ENCODE data around the gene RRP12.

Gene RRP12

DNA sequence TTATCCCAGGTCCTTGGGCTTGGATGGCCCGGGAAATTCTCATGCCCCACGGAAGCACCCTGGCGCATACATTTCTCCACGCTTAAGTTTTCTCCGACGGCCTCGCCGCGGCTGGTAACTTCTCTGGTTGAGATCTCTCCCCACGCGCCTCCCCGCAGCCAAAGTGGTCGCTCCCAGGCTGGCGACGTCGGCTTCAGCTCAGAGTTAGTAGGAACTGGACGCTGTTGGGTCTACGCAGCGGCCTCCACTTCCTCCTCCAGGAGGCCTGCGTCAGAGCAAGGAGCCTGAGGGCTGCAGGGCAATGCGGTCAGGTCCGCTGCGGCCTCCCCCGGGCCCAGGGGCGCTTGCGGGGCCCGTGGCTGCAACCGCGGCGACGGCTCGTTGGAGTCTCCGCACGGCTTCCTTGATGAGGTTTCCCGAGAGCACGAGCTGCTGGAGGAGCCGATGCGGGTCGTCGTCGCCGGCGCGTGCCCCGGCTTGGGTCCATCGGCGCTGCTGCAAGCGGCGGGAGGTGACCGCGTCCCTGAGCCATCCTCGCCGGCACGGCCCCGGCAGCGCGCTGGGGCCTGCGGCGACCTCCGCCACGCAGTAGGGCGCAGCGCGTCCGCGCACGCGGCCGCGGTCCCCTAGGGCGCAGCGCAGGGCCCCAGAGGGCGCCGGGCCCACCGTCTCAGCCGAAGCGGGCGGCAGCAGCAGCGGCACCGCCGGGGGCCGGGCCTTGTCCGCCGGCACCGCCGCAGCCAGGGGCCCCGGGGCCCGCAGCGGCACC lies 67.4 kb downstream of the RRP12 start:
- peaks cover 25% of the 10 kb centered on the region for H3K4me1 ChIP-seq (ENCODE audit: insufficient read depth, low read length)
- WGBS: under 1% methylated on average over 89 of the region's 89 CpGs
- H3K4me3 ChIP-seq (ENCODE audit: low read length): peak overlapping the region; percentile 82
- H3K9ac ChIP-seq (ENCODE audit: low read depth, low read length): peak overlapping the region; percentile 94
- no peaks in the 10 kb centered on the region for H3K9me3 ChIP-seq (ENCODE audit: insufficient read depth, low read depth, low read length)
- peak overlapping the region; percentile 98 for H3K27ac ChIP-seq (ENCODE audit: low read depth, low read length)
- H3K36me3 ChIP-seq (ENCODE audit: insufficient read depth, low read length): peaks cover 17% of the 10 kb centered on the region
- peaks cover 6% of the 10 kb centered on the region; the same call in 1 of the 2 replicates for H3K27me3 ChIP-seq (ENCODE audit: insufficient read depth, low read length)

DNA sequence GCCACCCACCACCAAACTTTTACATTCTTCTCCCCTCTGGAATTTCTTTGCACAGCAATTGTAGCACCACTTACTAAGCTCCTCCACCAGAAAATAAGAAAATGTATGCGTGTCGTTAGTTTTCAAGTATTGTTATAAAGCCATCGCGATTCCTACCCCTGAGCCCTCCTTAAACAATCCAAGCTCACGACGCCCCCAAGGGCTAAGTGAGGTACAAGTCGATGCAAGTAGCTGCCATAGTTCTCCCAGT lies 67.9 kb downstream of the RRP12 start:
- 0% methylated on average over 5 of the region's 7 CpGs for WGBS
- Histone ChIP-seq H3K9me3 (ENCODE audit: insufficient read depth, low read depth, low read length) (no peaks in the 10 kb centered on the region), H3K36me3 (ENCODE audit: insufficient read depth, low read length) (peaks cover 21% of the 10 kb centered on the region), H3K27me3 (ENCODE audit: insufficient read depth, low read length) (peaks cover 6% of the 10 kb centered on the region; the same call in 1 of the 2 replicates), H3K4me1 (ENCODE audit: insufficient read depth, low read length) (peaks cover 26% of the 10 kb centered on the region), H3K27ac (ENCODE audit: low read depth, low read length) (peak overlapping the region; percentile 5), H3K9ac (ENCODE audit: low read depth, low read length) (peak overlapping the region; percentile 94), H3K4me3 (ENCODE audit: low read length) (peak overlapping the region; percentile 82)

DNA sequence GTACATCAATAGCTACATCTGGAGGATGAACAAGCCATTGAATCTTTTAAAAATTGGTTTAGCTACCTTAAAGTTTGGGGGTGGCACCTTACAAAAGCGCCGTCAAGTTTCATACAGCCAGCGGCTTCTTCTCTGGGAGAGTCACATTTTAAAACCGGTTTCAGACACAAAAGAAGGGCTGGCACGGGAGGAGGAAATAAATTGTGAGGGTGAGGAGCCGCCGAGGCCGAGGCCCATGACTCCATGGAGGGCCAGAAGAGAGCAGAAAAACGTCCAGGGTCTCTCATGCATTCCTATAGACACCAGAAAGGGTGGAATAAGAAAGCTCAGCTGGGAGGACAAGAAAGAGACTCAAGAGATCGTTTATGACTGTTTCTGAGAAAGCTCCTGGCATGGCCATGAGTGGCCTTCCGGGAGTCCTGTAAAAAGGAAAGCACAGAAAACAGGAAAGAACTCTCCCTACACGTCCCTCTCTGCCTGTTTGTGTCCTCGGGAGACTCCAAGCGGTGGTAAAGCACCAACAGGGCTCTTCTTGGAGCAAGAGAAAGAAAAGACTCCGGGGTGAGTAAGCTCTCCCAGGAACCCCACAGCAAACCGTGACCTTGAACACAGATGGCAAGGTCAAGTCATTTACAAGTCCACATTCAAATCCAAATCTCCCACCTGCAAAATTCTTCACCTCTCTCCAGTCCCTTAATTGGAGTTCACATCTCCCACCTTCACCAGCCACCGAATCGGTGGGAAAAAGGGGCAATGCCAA lies 68.4 kb downstream of the RRP12 start:
- Histone ChIP-seq H3K4me1 (ENCODE audit: insufficient read depth, low read length) (peaks cover 21% of the 10 kb centered on the region), H3K27me3 (ENCODE audit: insufficient read depth, low read length) (peaks cover 6% of the 10 kb centered on the region; the same call in 1 of the 2 replicates), H3K9me3 (ENCODE audit: insufficient read depth, low read depth, low read length) (no peaks in the 10 kb centered on the region), H3K9ac (ENCODE audit: low read depth, low read length) (peak overlapping the region; percentile 94), H3K36me3 (ENCODE audit: insufficient read depth, low read length) (peaks cover 21% of the 10 kb centered on the region), H3K27ac (ENCODE audit: low read depth, low read length) (peak overlapping the region; percentile 5), H3K4me3 (ENCODE audit: low read length) (peak overlapping the region; percentile 82)
- 3% methylated on average over 18 of the region's 18 CpGs for WGBS

DNA sequence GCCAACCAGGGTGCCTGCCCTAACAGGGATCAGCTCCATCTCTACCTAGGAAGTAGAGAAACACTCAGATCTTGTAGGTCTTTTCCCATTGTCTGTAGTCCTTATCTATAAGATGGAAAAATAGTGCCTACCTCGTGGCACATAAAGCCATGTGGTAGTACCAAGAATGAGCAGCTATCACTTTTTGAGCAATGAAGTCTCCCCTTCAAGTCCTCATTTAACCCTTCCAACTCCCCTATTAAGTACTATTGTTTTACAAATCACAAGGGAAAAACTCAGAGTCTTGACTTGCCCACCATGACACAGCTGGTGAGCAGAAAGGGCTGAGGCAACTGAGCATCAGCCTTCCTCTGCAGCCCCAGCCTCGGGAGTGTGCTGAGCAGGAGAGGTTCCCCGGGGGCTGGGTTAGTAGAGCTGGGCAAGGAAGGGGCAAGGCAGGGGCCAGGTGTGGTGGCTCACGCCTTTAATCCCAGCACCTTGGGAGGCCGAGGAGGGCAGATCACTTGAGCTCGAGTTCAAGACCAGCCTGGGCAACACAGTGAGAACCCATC lies 69.9 kb downstream of the RRP12 start:
- peak overlapping the region; percentile 82 for H3K4me3 ChIP-seq (ENCODE audit: low read length)
- peaks cover 6% of the 10 kb centered on the region; the same call in 1 of the 2 replicates for H3K27me3 ChIP-seq (ENCODE audit: insufficient read depth, low read length)
- no peak overlapping the region; the same call in 1 of the 2 replicates for H3K9ac ChIP-seq (ENCODE audit: low read depth, low read length)
- H3K27ac ChIP-seq (ENCODE audit: low read depth, low read length): no peak overlapping the region
- H3K9me3 ChIP-seq (ENCODE audit: insufficient read depth, low read depth, low read length): no peaks in the 10 kb centered on the region
- peaks cover 10% of the 10 kb centered on the region for H3K4me1 ChIP-seq (ENCODE audit: insufficient read depth, low read length)
- peaks cover 21% of the 10 kb centered on the region for H3K36me3 ChIP-seq (ENCODE audit: insufficient read depth, low read length)
- 59% methylated on average over 6 of the region's 6 CpGs for WGBS

DNA sequence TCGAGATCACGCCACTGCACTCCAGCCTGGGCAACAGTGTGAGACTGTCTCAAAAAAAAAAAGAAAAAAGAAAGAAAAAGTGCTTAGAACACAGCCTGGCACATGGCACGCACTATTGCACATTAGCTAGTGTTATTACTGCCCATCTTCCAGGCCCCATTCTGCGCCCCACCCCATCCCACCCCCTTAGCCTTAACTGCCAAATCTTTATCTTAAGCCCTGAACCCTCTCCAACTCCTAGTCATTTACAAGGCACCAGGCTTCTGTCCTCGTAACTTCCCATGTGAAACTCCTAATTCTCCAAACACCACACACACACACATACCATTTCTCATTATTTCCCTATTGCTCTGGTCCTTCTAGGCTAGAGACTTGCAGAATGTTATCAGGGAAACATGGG lies 71.4 kb downstream of the RRP12 start:
- Histone ChIP-seq H3K27me3 (ENCODE audit: insufficient read depth, low read length) (peaks cover 6% of the 10 kb centered on the region; the same call in 1 of the 2 replicates), H3K27ac (ENCODE audit: low read depth, low read length) (no peak overlapping the region), H3K36me3 (ENCODE audit: insufficient read depth, low read length) (peaks cover 21% of the 10 kb centered on the region), H3K4me3 (ENCODE audit: low read length) (no peak overlapping the region), H3K9me3 (ENCODE audit: insufficient read depth, low read depth, low read length) (no peaks in the 10 kb centered on the region), H3K4me1 (ENCODE audit: insufficient read depth, low read length) (peaks cover 11% of the 10 kb centered on the region), H3K9ac (ENCODE audit: low read depth, low read length) (no peak overlapping the region)
- WGBS: 94% methylated on average over 5 of the region's 5 CpGs

DNA sequence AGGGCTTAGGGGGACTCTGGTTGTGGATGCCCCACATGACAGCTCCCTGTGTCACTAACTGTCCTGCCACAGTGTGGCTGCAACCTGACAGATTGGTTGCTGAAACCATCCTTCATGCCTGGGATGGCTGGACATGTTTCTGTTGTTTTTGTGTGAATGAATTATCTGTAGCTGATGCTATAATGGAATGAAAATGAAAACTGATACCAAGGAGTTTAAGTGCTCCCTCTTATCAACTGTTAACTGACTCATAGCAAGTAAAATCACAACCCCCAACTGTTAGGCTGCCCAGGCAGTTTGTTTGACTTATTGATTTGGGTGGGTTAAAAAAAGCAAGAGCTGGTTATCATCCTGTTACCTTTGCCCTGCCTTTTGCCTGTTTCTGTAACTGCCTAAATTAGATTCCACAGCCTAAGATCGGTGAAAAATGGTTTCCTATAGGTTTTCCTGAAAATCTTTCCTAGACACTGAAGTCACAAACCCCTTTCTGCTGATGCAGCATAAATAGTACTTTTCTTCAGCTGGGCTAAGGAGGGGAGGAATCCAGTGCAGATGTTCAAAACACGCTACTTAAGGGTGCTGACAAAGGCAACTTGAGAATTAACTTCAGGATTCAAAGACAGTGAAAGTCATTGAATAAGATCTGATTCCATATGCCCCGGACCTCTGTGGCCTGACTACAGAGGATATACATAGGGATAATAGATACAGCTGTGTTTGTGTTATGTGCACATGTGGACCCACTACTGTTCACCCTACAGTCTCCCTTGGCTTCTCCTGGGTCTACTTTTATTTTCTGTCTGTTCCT lies 72.3 kb downstream of the RRP12 start:
- peaks cover 21% of the 10 kb centered on the region for H3K36me3 ChIP-seq (ENCODE audit: insufficient read depth, low read length)
- peaks cover 6% of the 10 kb centered on the region; the same call in 1 of the 2 replicates for H3K27me3 ChIP-seq (ENCODE audit: insufficient read depth, low read length)
- 99% methylated on average over 3 of the region's 3 CpGs for WGBS
- no peak overlapping the region for H3K27ac ChIP-seq (ENCODE audit: low read depth, low read length)
- no peak overlapping the region for H3K4me3 ChIP-seq (ENCODE audit: low read length)
- H3K9ac ChIP-seq (ENCODE audit: low read depth, low read length): no peak overlapping the region
- H3K4me1 ChIP-seq (ENCODE audit: insufficient read depth, low read length): peaks cover 11% of the 10 kb centered on the region
- H3K9me3 ChIP-seq (ENCODE audit: insufficient read depth, low read depth, low read length): no peaks in the 10 kb centered on the region

DNA sequence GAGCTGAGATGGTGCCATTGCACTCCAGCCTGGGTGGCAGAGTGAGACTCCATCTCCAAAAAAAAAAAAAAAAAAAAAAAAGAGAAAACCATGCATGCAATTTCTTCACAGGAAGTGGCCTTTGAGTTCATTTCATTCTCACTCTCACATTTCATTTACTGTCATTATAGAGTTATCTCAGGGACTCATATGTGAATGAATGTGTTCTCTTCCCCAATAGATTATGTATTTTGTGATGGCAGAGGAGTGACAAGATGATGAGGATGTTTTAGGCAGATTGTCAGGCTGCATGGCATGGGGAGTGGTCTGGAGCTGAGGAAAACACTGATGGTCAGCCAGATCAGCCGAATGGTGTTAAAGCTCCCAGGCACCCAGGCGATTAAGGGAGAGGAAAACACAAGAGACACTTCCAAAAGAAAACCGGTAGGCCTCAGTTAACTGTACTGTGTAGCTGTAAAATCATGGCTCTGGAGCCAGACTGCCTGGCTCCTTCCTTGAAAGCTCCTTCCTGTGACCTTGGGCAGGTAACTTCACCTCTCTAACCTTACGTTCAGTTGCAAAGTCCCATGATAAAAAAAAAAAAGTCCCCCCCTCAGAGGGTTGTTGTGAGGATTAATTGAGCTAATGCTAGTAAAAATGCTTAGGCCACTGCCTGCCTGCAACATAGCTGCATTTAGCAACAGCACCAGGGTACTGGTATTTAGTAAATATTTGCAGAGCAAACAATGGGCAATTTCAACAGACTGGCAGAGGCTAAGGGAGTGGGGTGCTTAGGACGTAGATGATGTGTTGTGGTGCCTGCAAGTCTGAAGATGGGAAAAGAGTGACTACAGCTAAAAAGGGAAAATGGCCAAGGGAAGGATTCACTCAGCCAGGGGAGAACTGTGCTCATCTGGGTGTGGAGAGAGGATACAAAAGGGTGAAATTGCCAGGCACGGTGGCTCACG lies 73.5 kb downstream of the RRP12 start:
- Histone ChIP-seq H3K27me3 (ENCODE audit: insufficient read depth, low read length) (no peaks in the 10 kb centered on the region), H3K36me3 (ENCODE audit: insufficient read depth, low read length) (peaks cover 21% of the 10 kb centered on the region), H3K9me3 (ENCODE audit: insufficient read depth, low read depth, low read length) (no peaks in the 10 kb centered on the region), H3K4me1 (ENCODE audit: insufficient read depth, low read length) (peaks cover 11% of the 10 kb centered on the region), H3K27ac (ENCODE audit: low read depth, low read length) (peak overlapping the region; percentile 33; the same call in 1 of the 2 replicates), H3K9ac (ENCODE audit: low read depth, low read length) (no peak overlapping the region), H3K4me3 (ENCODE audit: low read length) (no peak overlapping the region)
- WGBS: 83% methylated on average over 6 of the region's 7 CpGs

DNA sequence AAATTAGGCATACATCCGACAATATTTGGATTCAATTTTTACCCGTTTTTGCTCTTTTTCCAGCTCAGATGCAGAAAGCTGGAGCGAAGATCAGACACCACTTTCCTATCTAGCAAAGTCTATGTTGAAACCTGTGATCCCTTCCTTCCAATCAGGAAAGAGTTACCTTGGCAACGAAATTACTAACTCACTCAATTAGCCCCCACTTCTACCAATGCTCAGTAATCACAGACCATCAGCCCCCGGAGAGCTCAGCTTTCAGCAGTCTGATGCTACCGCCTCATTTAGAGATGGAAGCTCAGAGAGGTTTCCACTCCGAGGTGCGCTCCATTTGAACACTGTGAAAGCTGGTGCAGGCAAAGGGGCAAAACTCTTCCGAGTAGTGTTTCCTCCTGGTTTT lies 75.4 kb downstream of the RRP12 start:
- H3K36me3 ChIP-seq (ENCODE audit: insufficient read depth, low read length): peaks cover 18% of the 10 kb centered on the region
- 86% methylated on average over 9 of the region's 9 CpGs for WGBS
- H3K9ac ChIP-seq (ENCODE audit: low read depth, low read length): no peak overlapping the region
- H3K4me3 ChIP-seq (ENCODE audit: low read length): no peak overlapping the region
- H3K27ac ChIP-seq (ENCODE audit: low read depth, low read length): no peak overlapping the region
- no peaks in the 10 kb centered on the region for H3K9me3 ChIP-seq (ENCODE audit: insufficient read depth, low read depth, low read length)
- H3K4me1 ChIP-seq (ENCODE audit: insufficient read depth, low read length): peaks cover 23% of the 10 kb centered on the region
- H3K27me3 ChIP-seq (ENCODE audit: insufficient read depth, low read length): peaks cover 18% of the 10 kb centered on the region

DNA sequence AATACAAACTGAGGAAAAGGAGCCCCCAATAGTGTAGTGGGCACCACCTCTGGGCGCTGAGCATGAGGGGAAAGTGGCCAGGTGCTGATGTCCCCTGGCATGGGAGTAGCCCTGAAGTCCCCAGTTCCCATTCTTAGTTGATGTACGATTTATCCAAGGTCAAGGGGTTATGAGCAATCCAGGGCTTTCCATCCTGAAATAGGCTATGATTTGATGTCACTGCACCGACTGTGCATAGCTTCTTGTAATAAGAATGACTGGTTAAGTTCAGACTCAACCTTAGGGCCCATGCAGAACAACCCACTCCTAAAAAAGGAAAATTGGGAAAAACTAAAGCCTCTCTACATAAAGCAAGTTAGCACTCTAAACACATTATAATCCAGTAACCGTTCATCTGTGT lies 77.6 kb downstream of the RRP12 start:
- Histone ChIP-seq H3K27ac (ENCODE audit: low read depth, low read length) (no peak overlapping the region), H3K36me3 (ENCODE audit: insufficient read depth, low read length) (peaks cover 1% of the 10 kb centered on the region), H3K4me3 (ENCODE audit: low read length) (no peak overlapping the region), H3K9ac (ENCODE audit: low read depth, low read length) (no peak overlapping the region), H3K27me3 (ENCODE audit: insufficient read depth, low read length) (peaks cover 30% of the 10 kb centered on the region), H3K9me3 (ENCODE audit: insufficient read depth, low read depth, low read length) (no peaks in the 10 kb centered on the region), H3K4me1 (ENCODE audit: insufficient read depth, low read length) (peaks cover 22% of the 10 kb centered on the region)
- 95% methylated on average over 4 of the region's 4 CpGs for WGBS

DNA sequence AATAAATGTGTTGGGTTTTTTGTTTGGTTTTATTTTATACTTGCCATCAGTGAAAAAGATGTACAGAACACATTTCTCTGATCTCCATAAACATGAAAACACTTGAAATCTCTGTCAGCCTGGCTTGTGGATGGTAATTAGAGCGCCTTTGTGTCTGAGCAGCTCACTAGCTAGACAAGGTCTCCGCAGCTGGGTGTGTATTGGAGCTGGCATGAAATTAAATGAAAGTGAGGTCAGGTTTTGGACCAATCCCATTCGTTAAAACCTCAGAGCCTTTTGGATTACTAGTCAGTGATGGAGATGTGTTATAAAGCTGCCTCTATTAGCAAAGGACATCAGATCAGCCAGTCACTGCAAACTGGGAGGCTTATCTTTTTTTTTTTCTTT lies 79.3 kb downstream of the RRP12 start:
- Histone ChIP-seq H3K4me3 (ENCODE audit: low read length) (peak overlapping the region; percentile 68), H3K4me1 (ENCODE audit: insufficient read depth, low read length) (peaks cover 22% of the 10 kb centered on the region), H3K27me3 (ENCODE audit: insufficient read depth, low read length) (peaks cover 37% of the 10 kb centered on the region), H3K9me3 (ENCODE audit: insufficient read depth, low read depth, low read length) (no peaks in the 10 kb centered on the region), H3K36me3 (ENCODE audit: insufficient read depth, low read length) (no peaks in the 10 kb centered on the region), H3K9ac (ENCODE audit: low read depth, low read length) (peak overlapping the region; percentile 45), H3K27ac (ENCODE audit: low read depth, low read length) (no peak overlapping the region)
- WGBS: 54% methylated on average over 3 of the region's 3 CpGs

Data from HUES64 (cell line).